ENCODE measurements around the gene CDCA4.

DNA sequence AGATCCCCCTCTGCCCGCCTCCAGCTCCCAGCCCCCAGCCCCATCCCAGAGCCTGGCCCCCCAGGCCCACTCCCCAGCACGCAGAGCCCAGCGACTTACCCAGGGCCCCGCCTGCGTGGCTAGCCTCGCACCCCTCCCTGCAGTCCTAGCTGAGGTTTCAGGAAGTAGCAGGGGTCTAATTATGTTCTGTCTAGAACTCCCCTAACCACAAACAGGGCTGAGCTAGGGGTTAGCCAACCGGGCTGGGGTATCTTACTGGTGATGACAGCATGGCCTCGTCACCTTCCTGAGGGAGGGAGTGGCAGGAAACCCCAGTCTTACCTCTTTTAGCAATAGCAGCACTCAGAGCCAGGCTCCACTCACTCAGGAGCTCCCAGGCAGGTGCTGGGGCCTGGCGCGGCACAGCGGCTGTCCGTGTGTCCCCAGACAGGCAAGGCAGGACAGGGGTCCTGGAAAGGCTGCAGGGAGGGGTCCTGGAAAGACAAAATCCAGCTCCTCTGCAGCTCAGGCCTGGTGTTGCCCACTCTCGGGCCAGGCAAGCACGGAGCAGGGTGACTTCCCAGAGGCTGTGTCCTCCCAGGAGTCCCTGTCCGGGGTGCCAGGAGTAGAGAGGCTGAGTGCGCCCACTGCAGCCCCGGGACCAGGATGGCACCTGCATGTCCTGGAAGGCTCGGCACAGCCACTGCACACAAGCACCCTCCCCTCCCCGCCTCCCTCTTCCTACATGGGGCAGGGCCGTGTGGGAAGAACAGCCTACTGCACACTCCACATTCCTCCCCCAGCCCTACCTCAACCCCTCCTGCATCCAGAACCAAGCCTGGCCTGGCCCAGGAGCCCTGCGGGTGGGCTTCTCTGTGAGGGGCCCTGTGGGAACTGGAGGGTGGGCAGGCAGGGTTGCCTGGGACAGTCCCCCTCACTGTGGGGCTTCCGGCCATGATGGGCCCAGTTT lies 44.7 kb upstream of the CDCA4 start, which contains the start of gene GPR132:
- peak in 3 of 4 donors; percentile 14 to 81 (median 68) for TF ChIP-seq POLR2A (IDR thresholded peaks at IDR 0.05)
- TF ChIP-seq, protein P1, sequence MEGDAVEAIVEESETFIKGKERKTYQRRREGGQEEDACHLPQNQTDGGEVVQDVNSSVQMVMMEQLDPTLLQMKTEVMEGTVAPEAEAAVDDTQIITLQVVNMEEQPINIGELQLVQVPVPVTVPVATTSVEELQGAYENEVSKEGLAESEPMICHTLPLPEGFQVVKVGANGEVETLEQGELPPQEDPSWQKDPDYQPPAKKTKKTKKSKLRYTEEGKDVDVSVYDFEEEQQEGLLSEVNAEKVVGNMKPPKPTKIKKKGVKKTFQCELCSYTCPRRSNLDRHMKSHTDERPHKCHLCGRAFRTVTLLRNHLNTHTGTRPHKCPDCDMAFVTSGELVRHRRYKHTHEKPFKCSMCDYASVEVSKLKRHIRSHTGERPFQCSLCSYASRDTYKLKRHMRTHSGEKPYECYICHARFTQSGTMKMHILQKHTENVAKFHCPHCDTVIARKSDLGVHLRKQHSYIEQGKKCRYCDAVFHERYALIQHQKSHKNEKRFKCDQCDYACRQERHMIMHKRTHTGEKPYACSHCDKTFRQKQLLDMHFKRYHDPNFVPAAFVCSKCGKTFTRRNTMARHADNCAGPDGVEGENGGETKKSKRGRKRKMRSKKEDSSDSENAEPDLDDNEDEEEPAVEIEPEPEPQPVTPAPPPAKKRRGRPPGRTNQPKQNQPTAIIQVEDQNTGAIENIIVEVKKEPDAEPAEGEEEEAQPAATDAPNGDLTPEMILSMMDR (IDR thresholded peaks at IDR 0.05), result no peak

All from esophagus squamous epithelium (tissue), 4 donors.